Neural cell (in vitro differentiated cells): ENCODE measurements around the gene RD3L. TPM values are rescaled to one million over a fixed set of nuclear protein-coding genes. Genes with fewer than 3 reads are reported as not detected.

Source experiments
- H2AFZ ChIP-seq: fragments of 200-600, 300-800 bp; sonication (generic), shearing (Covaris generic); 2 replicates; pipeline ENCODE4 v1.6.0; 2014; ENCODE audit warnings: low read depth, mild to moderate bottlenecking, antibody characterized with exemption, low read length, moderate library complexity
- H3F3A ChIP-seq: fragments of 200-600 bp; shearing (Covaris generic); 2 replicates; pipeline ENCODE4 v1.6.1; 2016; ENCODE audit warnings: mild to moderate bottlenecking, moderate library complexity, mixed read lengths, antibody characterized with exemption, low read length; ENCODE audit not compliant: insufficient read depth, poor library complexity, severe bottlenecking
- H3K27ac ChIP-seq: fragments of 200-600, 300-800 bp; sonication (generic), shearing (Covaris generic); 2 replicates; pipeline ENCODE4 v1.5.1; 2014; ENCODE audit warnings: mild to moderate bottlenecking, low read length, moderate library complexity
- H3K27me3 ChIP-seq: fragments of 300-800, 200-600 bp; sonication (generic), shearing (Covaris generic); 2 replicates; pipeline ENCODE4 v1.6.0; 2014; ENCODE audit warnings: mild to moderate bottlenecking, low read depth, low read length, moderate library complexity; ENCODE audit not compliant: insufficient read depth
- H3K36me3 ChIP-seq: fragments of 300-800, 200-600 bp; sonication (generic), shearing (Covaris generic); 2 replicates; pipeline ENCODE4 v1.5.1; 2014; ENCODE audit warnings: mild to moderate bottlenecking, antibody characterized with exemption, low read length, moderate library complexity; ENCODE audit not compliant: insufficient read depth
- H3K4me2 ChIP-seq: fragments of 300-800, 200-600 bp; sonication (generic), shearing (Covaris generic); 2 replicates; pipeline ENCODE4 v1.6.0; 2014; ENCODE audit warnings: mild to moderate bottlenecking, low read length
- H3K4me3 ChIP-seq: fragments of 300-800, 200-600 bp; sonication (generic), shearing (Covaris generic); 2 replicates; pipeline ENCODE4 v1.5.1; 2014; ENCODE audit warnings: mild to moderate bottlenecking, low read length, moderate library complexity
- H3K79me2 ChIP-seq: fragments of 200-600 bp; shearing (Covaris generic); replicated peaks from 2 replicates; pipeline ENCODE4 v1.6.0; 2014; ENCODE audit warnings: mild to moderate bottlenecking, low read length, moderate library complexity; ENCODE audit not compliant: insufficient read depth
- H3K9ac ChIP-seq: fragments of 300-800, 200-600 bp; sonication (generic), shearing (Covaris generic); 2 replicates; pipeline ENCODE4 v1.6.1; 2016; ENCODE audit warnings: mild to moderate bottlenecking, low read length, mixed read lengths
- H3K9me2 ChIP-seq: fragments of 200-600 bp; shearing (Covaris generic); 2 replicates; pipeline ENCODE4 v1.6.1; 2016; ENCODE audit warnings: mild to moderate bottlenecking, low read length, mixed read lengths; ENCODE audit not compliant: insufficient read depth
- H3K9me3 ChIP-seq: fragments of 200-600, 300-800 bp; sonication (generic), shearing (Covaris generic); 2 replicates; pipeline ENCODE4 v1.6.1; 2016; ENCODE audit warnings: mild to moderate bottlenecking, mixed run types, low read length, moderate library complexity, mixed read lengths
- H4K20me1 ChIP-seq: fragments of 200-600 bp; shearing (Covaris generic); 2 replicates; pipeline ENCODE4 v1.6.1; 2016; ENCODE audit warnings: mild to moderate bottlenecking, mixed run types; ENCODE audit not compliant: insufficient read depth
- CTCF ChIP-seq: fragments of 450-650 bp; IDR thresholded peaks from 2 replicates; pipeline ENCODE4 v1.5.1; 2014; ENCODE audit warnings: antibody characterized with exemption, mild to moderate bottlenecking, moderate library complexity; ENCODE audit not compliant: poor library complexity, severe bottlenecking
- EP300 ChIP-seq: fragments of 450-650 bp; conservative IDR thresholded peaks from 2 replicates; pipeline ENCODE4 v1.6.1; 2014; ENCODE audit warnings: antibody characterized with exemption, mild to moderate bottlenecking, moderate library complexity; ENCODE audit not compliant: poor library complexity, severe bottlenecking
- EZH2 ChIP-seq: fragments of 200-600, 300-800 bp; shearing (Covaris generic), sonication (generic); IDR thresholded peaks from 2 replicates; pipeline ENCODE4 v1.6.1; 2014; ENCODE audit warnings: antibody characterized with exemption, low read length, borderline replicate concordance, mild to moderate bottlenecking; ENCODE audit not compliant: insufficient read depth, poor library complexity, severe bottlenecking
- MXI1 ChIP-seq: fragments of 450-650 bp; conservative IDR thresholded peaks from 2 replicates; pipeline ENCODE4 v1.6.1; 2014; ENCODE audit warnings: antibody characterized with exemption, mild to moderate bottlenecking; ENCODE audit not compliant: poor library complexity, severe bottlenecking
- POLR2AphosphoS5 ChIP-seq: IDR thresholded peaks from 2 replicates; pipeline ENCODE4 v1.6.1; 2012
- RAD21 ChIP-seq: fragments of 450-650 bp; conservative IDR thresholded peaks from 2 replicates; pipeline ENCODE4 v1.6.1; 2014; ENCODE audit warnings: antibody characterized with exemption, mild to moderate bottlenecking, moderate library complexity
- REST ChIP-seq: IDR thresholded peaks from 2 replicates; pipeline ENCODE4 v1.6.1; 2012; ENCODE audit warnings: borderline replicate concordance
- SMC3 ChIP-seq: fragments of 450-650 bp; conservative IDR thresholded peaks from 2 replicates; pipeline ENCODE4 v1.6.1; 2014; ENCODE audit warnings: antibody characterized with exemption, mild to moderate bottlenecking, moderate library complexity; ENCODE audit not compliant: poor library complexity
- TAF1 ChIP-seq: IDR thresholded peaks from 2 replicates; pipeline ENCODE4 v1.6.1; 2012; ENCODE audit warnings: low read depth
- polyA plus RNA-seq: library from polyadenylated mRNA; depleted of rRNA; stranded (reverse); fragments of >200 nt; gene quantifications from 2 replicates; pipeline ENCODE4 v1.2.3, GENCODE V29; 2014

Gene RD3L
- polyA plus RNA-seq, 1 donor from 2014 or later: 0.69 TPM

GRCh38 chr14:103935102-103935501 is 7.2 kb downstream of the RD3L start:
- Histone ChIP-seq H3F3A (no peaks in the 10 kb centered on the region), H3K27ac (no peak overlapping the region), H3K4me2 (no peak overlapping the region), H3K9ac (no peak overlapping the region), H3K9me3 (no peaks in the 10 kb centered on the region), H3K79me2 (no peaks in the 10 kb centered on the region), H4K20me1 (no peaks in the 10 kb centered on the region), H2AFZ (no peak overlapping the region), H3K27me3 (no peaks in the 10 kb centered on the region), H3K4me3 (no peak overlapping the region), H3K9me2 (no peaks in the 10 kb centered on the region), H3K36me3 (no peaks in the 10 kb centered on the region)
- no peak for TF ChIP-seq EP300

GRCh38 chr14:103932791-103933490 is 9.4 kb downstream of the RD3L start:
- Histone ChIP-seq H3K9ac (no peak overlapping the region), H3K4me3 (no peak overlapping the region), H2AFZ (no peak overlapping the region), H3K27ac (no peak overlapping the region), H3F3A (no peaks in the 10 kb centered on the region), H3K9me3 (no peaks in the 10 kb centered on the region), H4K20me1 (no peaks in the 10 kb centered on the region), H3K36me3 (no peaks in the 10 kb centered on the region), H3K4me2 (no peak overlapping the region), H3K9me2 (no peaks in the 10 kb centered on the region), H3K27me3 (no peaks in the 10 kb centered on the region), H3K79me2 (no peaks in the 10 kb centered on the region)
- no peak for TF ChIP-seq MXI1
- no peak for TF ChIP-seq EZH2
- TF ChIP-seq EP300: no peak
- TF ChIP-seq POLR2AphosphoS5: no peak
- TF ChIP-seq TAF1: no peak
- TF ChIP-seq RAD21: no peak
- TF ChIP-seq SMC3: no peak
- TF ChIP-seq CTCF: no peak
- TF ChIP-seq REST: no peak
